Kidney capillary endothelial cell (primary cell): Measurements from ENCODE around the gene MEF2C.
"Not testable (repeated sequence)": the region's sequence is repeated elsewhere in the genome, so short reads cannot be mapped to it uniquely, and the experiment has no call there.

Source experiments
- DNase-seq: peaks from one replicate; pipeline ENCODE4 v3.0.0-alpha.2; 2018; ENCODE audit warnings: low spot score

MEF2C gene

DNA sequence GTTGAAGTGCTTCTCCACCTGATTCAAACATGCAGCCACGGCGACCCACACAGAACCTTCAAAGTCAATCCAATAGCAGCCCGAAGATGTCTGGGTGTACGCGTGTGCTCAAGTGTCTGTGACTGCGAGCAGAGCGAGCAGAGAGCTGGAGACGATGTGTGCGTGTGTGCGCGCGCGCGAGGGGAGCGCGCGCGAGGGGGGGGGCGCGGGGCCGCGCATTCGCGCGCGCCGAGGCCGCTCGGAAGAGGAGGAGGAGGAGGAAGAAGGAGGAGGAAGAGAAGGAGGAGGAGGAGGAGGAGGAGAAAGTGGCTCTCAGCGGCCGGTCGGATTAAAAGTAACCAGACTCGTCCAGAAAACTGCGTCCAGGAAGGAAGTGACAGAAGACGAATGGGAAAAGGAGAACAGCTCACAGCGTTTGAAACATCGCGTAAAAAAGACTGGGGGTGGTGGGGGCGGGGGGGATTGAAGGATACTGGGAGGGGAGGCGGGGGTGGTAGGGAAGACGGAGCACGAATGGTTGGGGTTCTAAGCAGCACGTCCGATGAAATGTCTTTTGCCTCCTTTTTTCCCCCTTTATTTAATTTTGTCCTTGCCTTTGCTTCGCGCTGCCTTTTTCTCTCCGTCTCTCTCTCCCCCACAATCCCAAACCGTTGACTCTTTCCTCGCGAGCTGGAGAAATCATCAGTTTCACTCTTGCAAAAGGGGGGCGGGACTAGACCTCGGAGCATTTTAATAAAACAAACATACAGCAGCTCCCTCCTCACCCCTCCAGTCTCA lies at the start of gene MEF2C:
Gene MEF2C (minus strand): TSS at position 126 of the 777 bp plus-strand sequence. CDS start 59,396 bp downstream, outside the sequence.
- DNase-seq = peak; percentile 76

- DNase-seq = no peak
These were observed 49.6 kb upstream of the MEF2C start for GRCh38 chr5:88932541-88932940.

DNA sequence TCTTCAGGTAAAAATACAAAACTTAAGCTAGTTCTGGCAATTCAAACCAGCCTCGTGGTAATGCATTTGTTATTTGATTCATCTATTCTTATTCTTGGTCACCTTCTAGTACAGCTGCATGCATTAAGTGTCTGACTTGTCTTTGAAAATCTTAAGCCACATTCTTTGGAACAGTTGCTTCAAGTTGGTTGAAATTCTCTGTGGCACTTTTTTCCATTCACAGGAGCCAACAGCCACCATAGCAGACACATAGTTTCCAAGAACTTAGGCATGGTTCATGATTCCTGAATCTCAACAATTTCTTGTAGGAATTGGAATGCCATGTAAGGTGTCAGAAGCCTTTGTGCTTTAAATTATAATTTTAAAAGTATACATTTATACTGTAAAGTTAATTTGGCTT lies 47.4 kb upstream of the MEF2C start:
- DNase-seq = no peak

- DNase-seq = no peak
These were observed 46.4 kb upstream of the MEF2C start for GRCh38 chr5:88929385-88929784.

DNA sequence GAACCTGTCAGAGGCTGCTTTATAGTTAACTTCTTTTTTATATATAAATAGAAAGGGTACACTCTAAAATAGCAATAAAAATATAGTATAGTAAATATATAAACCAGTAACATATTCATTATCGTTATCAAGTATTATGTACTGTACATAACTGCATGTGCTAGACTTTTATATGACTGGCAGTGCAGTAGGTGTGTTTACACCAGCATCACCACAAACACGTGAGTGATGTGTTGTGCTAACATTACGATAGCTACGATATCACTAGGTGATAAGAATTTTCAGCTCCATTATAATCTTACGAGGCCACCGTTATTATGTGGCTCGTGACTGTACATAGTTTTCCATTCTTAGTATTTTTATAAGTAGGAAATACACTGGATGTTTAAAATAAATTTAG lies 43.8 kb upstream of the MEF2C start:
- no peak for DNase-seq

- DNase-seq = no peak
These were observed 42.9 kb upstream of the MEF2C start for GRCh38 chr5:88925692-88926490.

- DNase-seq = no peak
These were observed 41.3 kb upstream of the MEF2C start for GRCh38 chr5:88924330-88924657.

DNA sequence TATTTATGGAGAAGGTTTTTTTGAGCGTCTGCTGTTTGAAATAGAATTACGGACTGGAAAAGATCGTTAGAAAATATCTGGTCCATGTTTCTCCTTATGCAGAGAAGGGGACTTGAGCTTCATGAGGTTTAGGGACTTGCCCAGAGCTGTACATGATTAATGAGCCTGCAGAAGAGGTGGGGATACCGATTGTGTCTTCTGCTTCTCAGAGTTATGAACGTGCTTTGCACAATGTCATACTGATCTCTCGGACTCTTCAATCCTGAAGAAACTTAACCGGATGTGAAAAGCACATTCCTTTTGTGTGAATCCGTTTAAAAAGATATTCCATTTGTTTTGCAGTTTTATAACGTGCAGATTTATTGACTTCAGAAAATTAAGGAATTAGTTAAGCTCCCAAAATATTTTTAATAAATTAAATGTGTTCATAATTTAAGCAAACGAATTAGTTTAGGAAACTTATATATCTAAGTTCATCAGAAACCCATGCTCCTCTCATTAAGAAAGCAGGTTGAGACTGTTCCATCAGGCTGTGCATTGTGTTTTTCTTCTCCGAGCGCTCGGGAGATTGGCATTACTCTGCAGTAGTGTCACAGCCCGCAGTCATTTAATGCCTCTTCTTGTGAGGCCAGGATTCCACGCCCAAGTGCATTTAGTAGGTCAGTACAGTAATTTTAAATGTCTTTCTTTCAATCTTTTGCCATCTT lies 40.8 kb upstream of the MEF2C start:
- DNase-seq = no peak

DNA sequence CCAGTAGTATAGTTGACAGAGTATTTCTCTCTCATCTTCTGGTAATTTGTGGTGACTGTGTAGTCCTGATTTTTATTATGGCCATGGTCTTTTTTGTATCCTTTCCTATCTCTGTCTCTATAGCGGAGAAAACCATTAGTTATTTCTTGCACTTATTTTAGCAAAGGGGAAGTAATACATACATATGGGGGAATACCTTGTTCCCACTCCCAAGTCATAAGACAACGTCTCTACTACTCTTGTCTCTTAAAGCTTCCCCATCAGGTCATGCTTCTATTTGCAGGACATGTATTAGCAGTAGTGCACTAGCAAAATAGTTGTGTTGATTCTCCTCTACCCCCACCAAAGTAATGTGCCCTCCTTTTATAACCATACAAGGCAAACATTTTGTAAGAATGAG lies 29.8 kb upstream of the MEF2C start:
- DNase-seq = not testable (repeated sequence)

GRCh38 chr5:88911059-88911572 lies 28.1 kb upstream of the MEF2C start:
- DNase-seq = not testable (repeated sequence)

DNA sequence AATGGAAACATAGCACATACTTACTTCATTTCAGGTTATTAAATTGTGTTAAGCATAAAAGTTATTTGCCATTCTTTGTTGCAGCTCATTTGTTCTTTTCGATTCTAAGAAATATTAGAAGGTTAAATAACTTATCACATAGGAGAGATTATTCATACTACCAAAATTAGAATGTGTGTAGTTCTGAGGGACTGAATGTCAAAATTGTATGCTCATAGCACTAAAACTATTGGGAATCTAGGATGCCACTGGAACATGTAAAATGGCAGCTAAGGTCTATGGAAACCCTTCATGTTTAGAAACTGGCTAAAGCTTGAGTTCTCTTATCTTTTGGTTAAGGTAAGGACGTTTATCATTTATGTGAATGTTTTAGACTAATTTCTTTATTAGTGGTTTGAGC lies 21.5 kb upstream of the MEF2C start:
- not testable (repeated sequence) for DNase-seq

- DNase-seq = not testable (repeated sequence)
These were observed 21.0 kb upstream of the MEF2C start for GRCh38 chr5:88903966-88904365.

- DNase-seq = not testable (repeated sequence)
These were observed 18.1 kb upstream of the MEF2C start for GRCh38 chr5:88901077-88901476.

GRCh38 chr5:88899096-88899737 lies 16.2 kb upstream of the MEF2C start:
- no peak for DNase-seq

DNA sequence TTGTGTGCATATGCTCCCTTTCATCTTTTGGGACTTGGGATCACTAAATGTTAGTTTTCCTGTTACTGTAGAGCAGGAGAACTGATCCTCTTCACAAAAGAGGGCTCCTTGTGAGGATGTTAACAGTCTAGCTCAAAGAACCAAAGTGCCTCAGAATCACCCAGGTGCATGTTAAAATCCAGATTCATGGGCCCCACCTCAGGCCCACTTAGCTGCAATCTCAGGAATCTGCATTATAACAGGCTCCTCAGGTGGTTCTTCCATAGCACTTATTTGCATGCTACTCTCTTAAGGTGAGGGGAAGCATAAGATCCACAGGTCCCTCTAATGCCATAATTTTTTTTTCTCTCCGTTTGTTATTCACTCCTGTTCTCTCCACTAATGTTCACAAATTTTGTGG lies 14.8 kb upstream of the MEF2C start:
- DNase-seq = no peak

- no peak for DNase-seq
These were observed 12.9 kb upstream of the MEF2C start for GRCh38 chr5:88895681-88896501.

DNA sequence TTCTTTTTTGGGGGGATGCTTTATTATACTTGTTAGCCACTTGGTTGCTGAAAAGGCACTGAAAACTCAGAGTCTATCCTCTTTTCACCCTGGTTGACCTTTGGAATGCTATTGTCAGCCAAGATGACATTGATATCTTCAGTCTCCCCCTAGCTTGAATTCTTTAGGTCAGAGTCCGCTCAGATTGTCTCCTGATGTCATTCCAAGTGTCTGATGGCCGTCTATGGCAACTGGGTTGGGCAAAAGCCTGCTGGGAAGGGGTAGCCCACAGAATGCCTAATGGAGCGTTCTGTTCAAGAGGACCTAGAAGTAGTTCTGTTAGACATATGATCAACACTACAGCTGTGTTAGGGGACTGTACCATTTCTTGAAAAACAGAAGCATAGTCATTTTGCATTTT lies 9.7 kb upstream of the MEF2C start:
- DNase-seq = no peak

GRCh38 chr5:88890070-88890781 lies 7.2 kb upstream of the MEF2C start:
- no peak for DNase-seq

GRCh38 chr5:88889189-88890069 lies 6.4 kb upstream of the MEF2C start:
- peak; percentile 13 for DNase-seq

GRCh38 chr5:88888848-88889188 lies 5.8 kb upstream of the MEF2C start:
- no peak for DNase-seq
